B cell (primary cell): ENCODE measurements around the gene MAPK14. TPM values are rescaled to one million over a fixed set of nuclear protein-coding genes. Genes with fewer than 3 reads are reported as not detected.

Experiments used
- ATAC-seq: fragments of 200-7000 bp; cut with Tn5 transposase; one replicate; pipeline ENCODE4 v1.10.0; 2021; ENCODE audit warnings: low read depth, mild to moderate bottlenecking, moderate number of reproducible peaks, moderate library complexity
- CTCF ChIA-PET: fragments of 350-600 bp; sonication (Branson Sonifier 250); formaldehyde crosslinking; loops from one replicate; lab custom pipeline; 2021; ENCODE audit warnings: antibody characterized with exemption, inconsistent platforms; lab: Charles Lee
- POLR2A ChIA-PET: fragments of 350-600 bp; sonication (Branson Sonifier 250); formaldehyde crosslinking; loops from one replicate; lab custom pipeline; 2021; ENCODE audit warnings: antibody characterized with exemption; lab: Charles Lee
- DNase-seq: peaks from one replicate; pipeline ENCODE4 v3.0.0; 2013
- H2AFZ ChIP-seq: 2 replicates; pipeline ENCODE4 v1.6.1; 2012; ENCODE audit warnings: mild to moderate bottlenecking, low read depth, low read length; ENCODE audit not compliant: insufficient read depth, poor library complexity, severe bottlenecking
- H3K27ac ChIP-seq, 2 donors: 1 replicate in 1 of 2; 2 replicates in 1 of 2; pipeline ENCODE4 v1.5.1; 2012 to 2013; ENCODE audit warnings: low read length in 2 of 2, mild to moderate bottlenecking in 2 of 2, moderate library complexity in 1 of 2
- H3K27me3 ChIP-seq, 4 experiments: fragments of 200-600 bp in 1 of 4; sonication (generic) in 1 of 4; replicated peaks in 1 of 4; 1 replicate in 2 of 4; 2 replicates in 2 of 4; pipeline versions ENCODE4 v1.6.1 to v1.7.0; 2013 to 2016; ENCODE audit warnings: low read length in 3 of 4, mild to moderate bottlenecking in 2 of 4, mixed read lengths in 1 of 4, moderate library complexity in 1 of 4; ENCODE audit not compliant: insufficient read depth in 4 of 4, control insufficient read depth in 3 of 4; ENCODE audit errors: control extremely low read depth in 1 of 4
- H3K36me3 ChIP-seq, 2 experiments: replicated peaks in 1 of 2; 1 replicate in 1 of 2; 2 replicates in 1 of 2; pipeline versions ENCODE4 v1.6.1 to v1.7.1; 2013; ENCODE audit warnings: low read length in 1 of 2; ENCODE audit not compliant: insufficient read depth in 2 of 2, control insufficient read depth in 1 of 2; ENCODE audit errors: control extremely low read depth in 1 of 2, extremely low read depth in 1 of 2
- H3K4me1 ChIP-seq, 2 donors: fragments of 200-600 bp in 1 of 2; sonication (generic) in 1 of 2; 1 replicate in 1 of 2; 2 replicates in 1 of 2; pipeline versions ENCODE4 v1.5.1 to v1.6.1; 2013 to 2017; ENCODE audit warnings: low read length in 2 of 2; ENCODE audit not compliant: control insufficient read depth in 2 of 2, insufficient read depth in 2 of 2
- H3K4me2 ChIP-seq: replicated peaks from 2 replicates; pipeline ENCODE3; 2012; ENCODE audit warnings: mild to moderate bottlenecking, low read depth, low read length; ENCODE audit not compliant: poor library complexity, severe bottlenecking
- H3K4me3 ChIP-seq, 5 experiments: fragments of 200-600 bp in 1 of 5; sonication (generic) in 1 of 5; 1 replicate in 3 of 5; 2 replicates in 2 of 5; pipeline versions ENCODE4 v1.5.1 to v1.7.0; 2011 to 2016; ENCODE audit warnings: low read length in 4 of 5, mild to moderate bottlenecking in 4 of 5, low read depth in 2 of 5, control low read depth in 1 of 5, moderate library complexity in 1 of 5; ENCODE audit not compliant: insufficient read depth in 1 of 5; ENCODE audit errors: control extremely low read depth in 1 of 5, extremely low read depth in 1 of 5
- H3K79me2 ChIP-seq: fragments of 200-600 bp; sonication (generic); one replicate; pipeline ENCODE4 v1.6.0; 2016; ENCODE audit warnings: low read length; ENCODE audit not compliant: control insufficient read depth, insufficient read depth
- H3K9ac ChIP-seq: fragments of 200-600 bp; sonication (generic); 2 replicates; pipeline ENCODE4 v1.6.1; 2017; ENCODE audit warnings: mild to moderate bottlenecking, low read length, moderate library complexity
- H3K9me3 ChIP-seq, 3 donors: one replicate each; pipeline versions ENCODE4 v1.6.1 to v1.7.1; 2013; ENCODE audit warnings: low read length in 2 of 3; ENCODE audit not compliant: control insufficient read depth in 2 of 3, insufficient read depth in 1 of 3; ENCODE audit errors: control extremely low read depth in 1 of 3
- H4K20me1 ChIP-seq: 2 replicates; pipeline ENCODE4 v1.6.0; 2012; ENCODE audit warnings: mild to moderate bottlenecking, low read length; ENCODE audit not compliant: insufficient read depth, control insufficient read depth, poor library complexity, severe bottlenecking
- H3K27ac Mint-ChIP-seq: one replicate; pipeline ENCODE4 v1.8.0; 2021; ENCODE audit warnings: mixed read lengths
- H3K27me3 Mint-ChIP-seq: one replicate; pipeline ENCODE4 v1.8.0; 2021; ENCODE audit warnings: mixed read lengths
- H3K4me1 Mint-ChIP-seq: one replicate; pipeline ENCODE4 v1.8.0; 2021; ENCODE audit warnings: mixed read lengths
- H3K4me3 Mint-ChIP-seq: one replicate; pipeline ENCODE4 v1.8.0; 2021; ENCODE audit warnings: mixed read lengths
- H3K9me3 Mint-ChIP-seq: one replicate; pipeline ENCODE4 v1.8.0; 2022; ENCODE audit warnings: mixed read lengths; ENCODE audit not compliant: insufficient read depth
- EZH2 ChIP-seq: IDR thresholded peaks from 2 replicates; pipeline ENCODE4 v1.6.1; 2012; ENCODE audit warnings: borderline replicate concordance, low read depth, mild to moderate bottlenecking, moderate library complexity, low read length; ENCODE audit not compliant: insufficient read depth, poor library complexity, severe bottlenecking
- WGBS: methylation state at CpG from one replicate; pipeline ENCODE4 v1.1.5; 2013; ENCODE audit warnings: missing lambda C conversion rate; ENCODE audit not compliant: insufficient coverage; 5-methylcytosine and 5-hydroxymethylcytosine counted together
- intact Hi-C: fragments of 100-400 bp; cut with micrococcal nuclease; formaldehyde crosslinking; loops from one replicate; pipeline ENCODE4 v1.10.0; 2022
- polyA plus RNA-seq: library from polyadenylated mRNA; depleted of rRNA; stranded (reverse); fragments of >200 nt; gene quantifications from 2 replicates; pipeline ENCODE4 v1.2.3, GENCODE V29; 2012
- total RNA-seq, 2 donors: library from RNA; stranded (reverse); fragments of 120-200 nt in 1 of 2; gene quantifications; 1 replicate in 1 of 2; 2 replicates in 1 of 2; pipeline versions ENCODE4 v1.2.3 to v1.2.4, GENCODE V29; 2013 to 2022
- TF ChIP-seq, protein P1 (sequence below): fragments of 200-600 bp; IDR thresholded peaks from one replicate; pipeline ENCODE4 v1.8.0; 2022; ENCODE audit warnings: antibody characterized with exemption, mild to moderate bottlenecking

MAPK14 gene
- total and polyA plus RNA-seq, 2 donors (not counting 1 experiment from before 2014, with no cell fraction given): 19.5 to 50.4 TPM

DNA sequence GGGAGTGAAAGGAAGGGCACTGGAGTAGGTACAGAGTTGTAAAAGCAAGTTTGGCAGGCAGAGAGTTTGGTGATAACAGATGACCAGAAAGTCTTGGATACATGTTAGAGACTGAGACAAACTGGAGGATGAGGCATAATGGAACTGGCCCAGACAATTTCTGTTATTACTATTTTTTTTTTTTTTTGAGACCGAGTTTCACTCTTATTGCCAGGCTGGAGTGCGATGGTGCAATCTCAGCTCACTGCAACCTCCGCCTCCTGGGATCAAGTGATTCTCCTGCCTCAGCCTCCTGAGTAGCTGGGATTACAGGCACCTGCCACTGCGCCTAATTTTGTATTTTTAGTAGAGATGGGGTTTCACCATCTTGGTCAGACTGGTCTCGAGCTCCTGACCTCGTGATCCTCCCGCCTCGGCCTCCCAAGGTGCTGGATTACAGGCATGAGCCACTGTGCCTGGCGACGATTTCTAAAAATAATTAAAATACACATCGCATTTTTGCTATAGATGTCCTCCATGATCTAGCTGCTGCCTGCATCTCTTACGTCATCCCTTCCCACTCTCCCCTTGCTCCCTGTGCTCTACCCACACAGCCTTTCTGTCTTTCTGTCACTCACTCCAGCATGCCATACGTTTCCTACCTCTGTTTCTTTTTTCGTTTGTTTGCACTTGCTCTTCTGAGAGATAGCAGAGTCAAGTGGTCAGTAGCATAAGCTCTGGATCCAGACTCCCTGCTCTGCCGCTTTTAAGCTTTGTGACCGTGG lies 23.5 kb downstream of the MAPK14 start:
- ChIA-PET POLR2A (no interaction called here), CTCF (no interaction called here)
- no peak overlapping the region for H3K4me2 ChIP-seq
- no peak overlapping the region for H3K4me3 ChIP-seq
- no peak for TF ChIP-seq EZH2
- TF ChIP-seq, protein P1, sequence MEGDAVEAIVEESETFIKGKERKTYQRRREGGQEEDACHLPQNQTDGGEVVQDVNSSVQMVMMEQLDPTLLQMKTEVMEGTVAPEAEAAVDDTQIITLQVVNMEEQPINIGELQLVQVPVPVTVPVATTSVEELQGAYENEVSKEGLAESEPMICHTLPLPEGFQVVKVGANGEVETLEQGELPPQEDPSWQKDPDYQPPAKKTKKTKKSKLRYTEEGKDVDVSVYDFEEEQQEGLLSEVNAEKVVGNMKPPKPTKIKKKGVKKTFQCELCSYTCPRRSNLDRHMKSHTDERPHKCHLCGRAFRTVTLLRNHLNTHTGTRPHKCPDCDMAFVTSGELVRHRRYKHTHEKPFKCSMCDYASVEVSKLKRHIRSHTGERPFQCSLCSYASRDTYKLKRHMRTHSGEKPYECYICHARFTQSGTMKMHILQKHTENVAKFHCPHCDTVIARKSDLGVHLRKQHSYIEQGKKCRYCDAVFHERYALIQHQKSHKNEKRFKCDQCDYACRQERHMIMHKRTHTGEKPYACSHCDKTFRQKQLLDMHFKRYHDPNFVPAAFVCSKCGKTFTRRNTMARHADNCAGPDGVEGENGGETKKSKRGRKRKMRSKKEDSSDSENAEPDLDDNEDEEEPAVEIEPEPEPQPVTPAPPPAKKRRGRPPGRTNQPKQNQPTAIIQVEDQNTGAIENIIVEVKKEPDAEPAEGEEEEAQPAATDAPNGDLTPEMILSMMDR: no peak
- Mint-ChIP-seq H3K4me3 (no peak overlapping the region), H3K27ac (no peak overlapping the region), H3K27me3 (no peaks in the 10 kb centered on the region), H3K9me3 (peaks cover 2% of the 10 kb centered on the region), H3K4me1 (peaks cover 9% of the 10 kb centered on the region)
- H3K27me3 ChIP-seq: no peaks in the 10 kb centered on the region
- 91% methylated on average over 12 of the region's 16 CpGs for WGBS
- intact Hi-C loops: no loop called here
- no peak overlapping the region for H3K9ac ChIP-seq
- H2AFZ ChIP-seq: no peak overlapping the region
- peaks cover 4 to 27% of the 10 kb centered on the region in 2 experiments for H3K36me3 ChIP-seq
- H3K4me1 ChIP-seq: peaks cover 18 to 21% of the 10 kb centered on the region in 2 donors
- H3K27ac ChIP-seq: no peak overlapping the region
- no peaks in the 10 kb centered on the region for H3K9me3 ChIP-seq
- peaks cover 57% of the 10 kb centered on the region for H4K20me1 ChIP-seq
- DNase-seq (no peak), ATAC-seq (no peak)
- H3K79me2 ChIP-seq: peaks cover 83% of the 10 kb centered on the region

DNA sequence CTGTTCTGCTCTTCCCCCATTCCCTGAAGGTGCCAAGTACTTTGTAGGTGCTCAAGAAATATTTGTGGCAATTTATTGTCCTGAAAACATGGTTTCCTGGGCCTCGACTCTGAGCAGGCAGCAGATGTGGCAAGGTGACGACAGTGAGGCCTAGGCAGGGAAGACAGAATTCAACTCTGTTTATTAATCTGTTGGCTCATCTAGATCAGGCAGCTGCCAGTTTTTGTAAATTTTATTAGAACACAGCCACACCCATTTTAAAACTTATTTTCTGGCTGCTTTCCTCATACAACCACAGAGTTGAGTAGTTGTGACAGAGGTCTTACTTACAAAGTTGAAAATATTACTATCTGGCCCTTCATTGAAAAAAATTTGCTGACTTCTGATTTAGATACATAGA lies 24.5 kb downstream of the MAPK14 start:
- H3K36me3 ChIP-seq: peaks cover 4 to 34% of the 10 kb centered on the region in 2 experiments
- Mint-ChIP-seq H3K4me3 (no peak overlapping the region), H3K27me3 (no peaks in the 10 kb centered on the region), H3K9me3 (peaks cover 2% of the 10 kb centered on the region), H3K4me1 (peaks cover 4% of the 10 kb centered on the region), H3K27ac (no peak overlapping the region)
- intact Hi-C loops: no loop called here
- peaks cover 83% of the 10 kb centered on the region for H3K79me2 ChIP-seq
- no peak overlapping the region for H3K9ac ChIP-seq
- CTCF ChIA-PET: no interaction called here
- peaks cover 47% of the 10 kb centered on the region for H4K20me1 ChIP-seq
- no peak overlapping the region for H3K4me3 ChIP-seq
- no peaks in the 10 kb centered on the region for H3K9me3 ChIP-seq
- H3K27me3 ChIP-seq: no peaks in the 10 kb centered on the region
- 100% methylated on average over 1 of the region's 2 CpGs for WGBS
- H3K27ac ChIP-seq: no peak overlapping the region
- H3K4me2 ChIP-seq: no peak overlapping the region
- H3K4me1 ChIP-seq: peaks cover 18 to 21% of the 10 kb centered on the region in 2 donors
- H2AFZ ChIP-seq: no peak overlapping the region
- no peak for TF ChIP-seq EZH2
- TF ChIP-seq, protein P1: no peak
- DNase-seq: no peak
- POLR2A ChIA-PET: no interaction called here
- no peak for ATAC-seq
